Activated T-helper 2 cell treated with anti-CD3 and anti-CD28 coated beads, Interferon-gamma antibody, Interleukin-2, Interleukin-4, amounts not matched to agents 10 μg/mL and 5 μg/mL and 100 μg/mL, durations not matched to agents 14 hours and 24 hours and 36 hours (primary cell): ENCODE data around the gene NCAPG2. TPM values are rescaled to one million over a fixed set of nuclear protein-coding genes. Genes with fewer than 3 reads are reported as not detected.
"Not testable (repeated sequence)": the region's sequence is repeated elsewhere in the genome, so short reads cannot be mapped to it uniquely, and the experiment has no call there.

Source experiments
- DNase-seq: peaks from one replicate; pipeline ENCODE4 v3.0.0; 2021; ENCODE audit warnings: low spot score
- H3K27ac Mint-ChIP-seq: one replicate; pipeline ENCODE4 v1.8.0; 2021; ENCODE audit warnings: mixed read lengths
- H3K27me3 Mint-ChIP-seq: one replicate; pipeline ENCODE4 v1.8.0; 2021; ENCODE audit warnings: low read depth, mixed read lengths
- H3K36me3 Mint-ChIP-seq: one replicate; pipeline ENCODE4 v1.8.0; 2021; ENCODE audit warnings: low read depth, mixed read lengths
- H3K4me1 Mint-ChIP-seq: one replicate; pipeline ENCODE4 v1.8.0; 2021; ENCODE audit warnings: low read depth, mixed read lengths
- H3K4me3 Mint-ChIP-seq: one replicate; pipeline ENCODE4 v1.8.0; 2021; ENCODE audit warnings: low read depth, mild to moderate bottlenecking, moderate library complexity, mixed read lengths
- H3K9me3 Mint-ChIP-seq: one replicate; pipeline ENCODE4 v1.8.0; 2021; ENCODE audit warnings: mixed read lengths
- intact Hi-C: fragments of 100-400 bp; cut with micrococcal nuclease; formaldehyde crosslinking; loops from one replicate; pipeline ENCODE4 v1.15.1; 2023
- total RNA-seq: library from RNA; stranded (reverse); gene quantifications from 2 replicates; pipeline ENCODE4 v1.2.3, GENCODE V29; 2022

NCAPG2 gene
- total RNA-seq, 1 donor from 2014 or later = 94.7 TPM

DNA sequence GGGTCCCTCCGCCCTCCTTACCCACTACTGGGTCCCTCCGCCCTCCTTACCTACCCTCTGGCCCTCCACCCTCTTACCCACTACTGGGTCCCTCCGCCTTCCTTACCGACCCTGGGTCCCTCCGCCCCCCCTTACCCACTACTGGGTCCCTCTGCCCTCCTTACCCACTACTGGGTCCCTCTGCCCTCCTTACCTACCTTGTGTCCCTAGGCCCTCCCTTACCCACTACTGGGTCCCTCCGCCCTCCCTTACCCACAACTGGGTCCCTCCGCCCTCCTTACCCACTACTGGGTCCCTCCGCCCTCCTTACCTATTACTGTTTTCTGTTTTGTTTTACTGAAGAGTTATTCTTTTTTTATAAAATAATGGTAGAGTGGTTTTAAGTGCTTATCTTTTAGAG, 36.5 kb downstream of the NCAPG2 start:
- peaks cover 65% of the 10 kb centered on the region for H3K36me3 Mint-ChIP-seq
- H3K9me3 Mint-ChIP-seq, intact Hi-C loops, H3K27me3 Mint-ChIP-seq, DNase-seq, H3K4me1 Mint-ChIP-seq, H3K4me3 Mint-ChIP-seq, H3K27ac Mint-ChIP-seq: not testable (repeated sequence)

DNA sequence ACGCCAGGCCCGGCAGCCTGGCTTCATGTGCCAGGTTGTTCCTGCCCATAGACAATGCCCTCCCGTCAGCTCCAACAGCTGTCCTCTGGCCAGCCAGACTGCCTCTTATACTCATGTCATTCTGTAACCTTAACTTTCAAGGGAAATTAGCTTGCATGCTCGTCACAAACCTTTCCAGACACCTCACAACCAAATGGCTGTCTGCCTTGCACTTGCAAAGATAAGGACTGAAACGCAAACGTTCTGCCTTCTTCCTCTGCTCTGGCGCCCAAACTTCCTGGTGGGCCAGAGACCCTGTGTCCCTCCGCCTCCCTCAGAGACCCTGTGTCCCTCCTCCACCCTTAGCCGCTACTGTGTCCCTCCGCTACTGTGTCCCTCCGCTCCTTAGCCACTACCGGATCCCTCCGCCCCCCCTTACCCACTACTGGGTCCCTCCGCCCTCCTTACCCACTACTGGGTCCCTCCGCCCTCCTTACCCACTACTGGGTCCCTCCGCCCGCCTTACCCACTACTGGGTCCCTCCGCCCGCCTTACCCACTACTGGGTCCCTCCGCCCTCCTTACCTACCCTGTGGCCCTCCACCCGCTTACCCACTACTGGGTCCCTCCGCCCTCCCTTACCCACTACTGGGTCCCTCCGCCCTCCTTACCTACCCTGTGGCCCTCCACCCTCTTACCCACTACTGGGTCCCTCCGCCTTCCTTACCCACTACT, 37.5 kb downstream of the NCAPG2 start:
- intact Hi-C loops = not testable (repeated sequence)

DNA sequence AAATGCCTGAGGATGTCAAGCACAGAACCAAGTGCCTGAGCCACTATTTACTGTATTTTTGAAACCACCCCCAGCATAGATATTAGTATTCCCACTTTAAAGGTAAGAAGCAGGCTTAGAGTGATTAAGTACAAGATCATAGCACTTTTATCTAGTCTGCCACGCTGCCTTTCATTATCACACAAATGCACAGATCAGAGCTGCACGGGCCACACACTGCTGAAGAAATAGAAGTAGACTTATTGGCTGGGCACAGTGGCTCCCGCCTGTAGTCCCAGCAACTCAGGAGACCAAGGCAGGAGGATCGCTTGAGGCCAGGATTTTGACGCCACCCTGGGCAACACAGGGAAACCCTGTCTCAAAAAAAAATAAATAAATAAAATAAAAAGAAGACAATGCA, 38.2 kb downstream of the NCAPG2 start:
- H3K27ac Mint-ChIP-seq = no peak overlapping the region
- no peaks in the 10 kb centered on the region for H3K27me3 Mint-ChIP-seq
- H3K36me3 Mint-ChIP-seq = peaks cover 67% of the 10 kb centered on the region
- DNase-seq = no peak
- H3K9me3 Mint-ChIP-seq = no peaks in the 10 kb centered on the region
- intact Hi-C loops = no loop called here
- H3K4me3 Mint-ChIP-seq = no peak overlapping the region
- H3K4me1 Mint-ChIP-seq = peaks cover 5% of the 10 kb centered on the region

More for the DNA sequence above, 37.5 kb downstream of the NCAPG2 start:
- not testable (repeated sequence) for DNase-seq, H3K9me3 Mint-ChIP-seq, H3K4me1 Mint-ChIP-seq, H3K27ac Mint-ChIP-seq, H3K4me3 Mint-ChIP-seq, H3K27me3 Mint-ChIP-seq
- peaks cover 66% of the 10 kb centered on the region for H3K36me3 Mint-ChIP-seq

DNA sequence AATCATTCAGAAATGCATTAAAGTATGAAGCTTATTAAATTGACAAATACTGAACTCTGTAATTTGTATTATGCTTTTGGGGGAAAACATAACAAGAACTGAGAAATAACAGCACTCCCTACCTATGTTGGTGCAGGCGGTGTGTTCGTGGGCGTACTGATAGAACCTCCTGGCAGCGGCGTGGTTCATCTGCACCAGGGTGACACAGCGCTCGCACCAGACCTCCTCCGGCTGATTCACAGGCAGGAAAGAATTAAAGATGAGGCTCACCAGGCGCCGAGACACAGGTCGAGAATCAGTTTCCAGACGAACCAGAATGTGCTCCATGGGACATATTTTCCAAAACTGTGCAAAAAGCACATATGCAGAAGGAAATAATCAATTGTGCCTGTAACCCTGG, 40.2 kb downstream of the NCAPG2 start:
- H3K27me3 Mint-ChIP-seq = no peaks in the 10 kb centered on the region
- DNase-seq = no peak
- H3K9me3 Mint-ChIP-seq = no peaks in the 10 kb centered on the region
- intact Hi-C loops = no loop called here
- no peak overlapping the region for H3K27ac Mint-ChIP-seq
- peaks cover 63% of the 10 kb centered on the region for H3K36me3 Mint-ChIP-seq
- H3K4me3 Mint-ChIP-seq = no peak overlapping the region
- H3K4me1 Mint-ChIP-seq = peaks cover 8% of the 10 kb centered on the region

DNA sequence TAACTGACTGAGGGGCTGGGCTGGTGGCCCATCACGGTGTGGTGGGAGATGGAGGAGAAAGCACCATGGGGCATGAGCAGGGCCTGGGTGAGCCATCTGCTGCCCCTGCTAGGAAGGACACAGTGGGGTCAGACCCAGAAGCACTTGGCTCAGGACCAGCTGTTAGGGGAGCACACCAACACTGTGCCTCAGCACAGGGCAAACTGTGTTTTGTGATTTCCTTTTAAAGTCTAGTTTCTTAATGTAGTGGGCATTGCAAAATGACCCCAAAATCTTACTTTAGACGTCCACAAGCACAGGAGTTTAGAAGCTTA, 41.2 kb downstream of the NCAPG2 start:
- Mint-ChIP-seq H3K27ac (peak overlapping the region; percentile 58), H3K4me3 (no peak overlapping the region), H3K9me3 (no peaks in the 10 kb centered on the region), H3K4me1 (peaks cover 8% of the 10 kb centered on the region), H3K27me3 (no peaks in the 10 kb centered on the region), H3K36me3 (peaks cover 58% of the 10 kb centered on the region)
- no peak for DNase-seq
- intact Hi-C loops = no loop called here

DNA sequence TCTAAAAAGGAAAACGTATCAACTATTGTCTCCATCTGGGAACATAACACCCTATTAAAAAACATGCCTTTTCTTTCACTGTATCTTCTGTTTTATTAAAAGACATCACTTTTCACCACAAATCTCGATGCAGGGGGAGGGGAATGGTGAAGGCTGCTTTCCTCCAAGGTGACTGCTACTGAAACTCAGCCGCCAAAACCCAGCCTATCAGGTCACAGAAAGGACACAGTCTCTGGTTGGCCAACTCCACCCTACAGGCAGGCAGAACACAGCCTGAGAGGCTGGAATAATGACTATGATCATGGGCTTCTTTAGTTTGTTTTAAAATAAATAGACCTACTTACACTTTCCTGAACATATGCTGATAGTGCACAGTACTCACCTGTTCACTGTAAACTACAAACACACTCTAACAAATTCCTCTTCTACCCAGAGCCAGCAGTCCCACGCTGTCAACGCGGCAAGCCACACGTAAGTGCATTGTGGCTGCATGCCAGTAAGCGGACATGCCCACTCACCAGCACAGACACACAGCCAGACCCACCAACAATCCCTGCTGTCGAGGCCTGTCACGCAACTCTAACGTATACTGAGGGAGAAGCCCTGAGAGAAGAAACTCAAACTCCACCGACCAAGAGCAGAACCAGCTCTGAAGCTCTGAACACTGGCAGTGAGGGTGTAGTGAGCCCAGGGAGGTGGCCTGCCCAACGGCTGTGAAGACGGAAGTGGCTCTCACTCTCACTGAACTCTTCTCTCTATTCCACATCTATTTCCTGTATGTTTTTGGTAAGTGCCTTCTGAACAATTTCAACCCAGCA, 41.8 kb downstream of the NCAPG2 start:
- no peak overlapping the region for H3K4me3 Mint-ChIP-seq
- H3K27ac Mint-ChIP-seq = peak overlapping the region; percentile 58
- H3K9me3 Mint-ChIP-seq = no peaks in the 10 kb centered on the region
- H3K36me3 Mint-ChIP-seq = peaks cover 62% of the 10 kb centered on the region
- H3K27me3 Mint-ChIP-seq = no peaks in the 10 kb centered on the region
- DNase-seq = no peak
- H3K4me1 Mint-ChIP-seq = peaks cover 13% of the 10 kb centered on the region
- intact Hi-C loops = no loop called here

DNA sequence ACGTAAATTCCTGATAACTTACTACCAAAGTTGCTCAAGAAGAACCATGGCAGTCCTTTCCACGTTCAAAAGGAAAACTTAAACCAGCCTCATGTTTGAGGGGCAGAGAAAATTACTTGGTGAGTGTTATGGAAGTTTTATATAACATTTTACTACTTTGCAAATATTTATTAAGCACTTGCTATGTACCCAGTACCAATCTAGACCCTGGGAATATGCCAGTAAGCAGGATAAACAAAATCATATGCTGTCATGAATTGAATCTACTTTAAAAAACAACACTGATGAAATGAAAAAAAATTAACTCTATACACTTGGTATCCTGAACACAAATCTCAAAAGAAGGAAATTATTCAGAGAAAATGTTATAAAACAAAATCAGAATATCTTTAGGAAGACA, 46.1 kb downstream of the NCAPG2 start:
- Mint-ChIP-seq H3K36me3 (peaks cover 74% of the 10 kb centered on the region), H3K27ac (peak overlapping the region; percentile 8), H3K4me3 (no peak overlapping the region), H3K4me1 (peaks cover 25% of the 10 kb centered on the region), H3K9me3 (no peaks in the 10 kb centered on the region), H3K27me3 (no peaks in the 10 kb centered on the region)
- no peak for DNase-seq
- intact Hi-C loops = loop anchor here (5.0 to 10.0 kb wide), 2 partner anchors 164 to 316 kb away; no protein-coding TSS in a partner anchor

DNA sequence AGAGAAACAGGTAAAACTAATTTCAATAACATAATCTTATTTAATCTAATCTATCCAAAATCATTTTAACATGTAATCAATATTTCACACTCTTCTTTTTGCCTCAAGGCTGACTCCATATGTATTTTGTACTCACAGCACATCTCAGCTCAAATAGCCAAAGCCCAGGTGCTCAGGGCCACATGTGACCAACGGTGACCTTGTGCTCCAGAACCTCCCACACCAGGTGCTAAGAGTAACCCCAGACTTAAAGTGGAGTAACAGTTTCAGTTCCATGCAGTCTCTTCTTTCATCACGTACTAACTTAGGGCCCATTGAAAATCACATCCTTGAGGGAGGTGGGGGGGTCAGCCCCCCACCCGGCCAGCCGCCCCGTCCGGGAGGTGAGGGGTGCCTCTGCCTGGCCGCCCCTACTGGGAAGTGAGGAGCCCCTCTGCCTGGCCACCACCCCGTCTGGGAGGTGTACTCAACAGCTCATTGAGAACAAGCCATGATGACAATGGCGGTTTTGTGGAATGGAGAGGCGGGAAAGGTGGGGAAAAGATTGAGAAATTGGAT, 47.3 kb downstream of the NCAPG2 start:
- Mint-ChIP-seq H3K4me3 (no peak overlapping the region), H3K27ac (peak overlapping the region; percentile 83), H3K36me3 (peaks cover 69% of the 10 kb centered on the region), H3K27me3 (no peaks in the 10 kb centered on the region), H3K4me1 (peaks cover 25% of the 10 kb centered on the region), H3K9me3 (no peaks in the 10 kb centered on the region)
- intact Hi-C loops = loop anchor here (2.0 to 10.0 kb wide), 4 partner anchors 48 to 396 kb away; partner anchors contain the start of gene NCAPG2
- DNase-seq = no peak

DNA sequence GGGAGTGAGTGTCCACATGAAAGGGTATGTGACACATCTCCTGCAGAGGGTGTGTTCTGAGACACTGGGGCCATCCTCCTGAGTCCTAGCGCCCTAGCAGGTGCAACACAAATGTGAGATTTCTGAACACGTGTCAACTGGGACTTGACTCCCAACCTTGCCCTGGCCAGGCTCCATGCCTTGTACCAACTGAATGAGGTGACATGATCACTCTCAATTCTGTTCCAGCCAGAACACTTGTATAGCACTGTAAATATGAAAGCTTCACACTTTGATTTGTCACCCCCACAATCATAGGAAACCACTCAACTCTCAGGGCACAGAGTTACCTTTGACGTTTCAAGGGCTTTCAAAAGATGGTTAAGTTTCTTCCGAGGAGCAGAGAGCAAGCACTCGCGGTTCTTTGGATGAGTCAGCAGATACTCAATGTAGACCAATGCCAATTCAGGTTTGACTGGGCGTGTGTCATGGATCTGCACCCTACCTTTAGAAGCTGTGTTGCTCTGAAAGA, 48.6 kb downstream of the NCAPG2 start:
- peak; percentile 66 for DNase-seq
- H3K4me1 Mint-ChIP-seq = peaks cover 31% of the 10 kb centered on the region
- H3K36me3 Mint-ChIP-seq = peaks cover 71% of the 10 kb centered on the region
- no peaks in the 10 kb centered on the region for H3K27me3 Mint-ChIP-seq
- peak overlapping the region; percentile 88 for H3K27ac Mint-ChIP-seq
- no peaks in the 10 kb centered on the region for H3K9me3 Mint-ChIP-seq
- no peak overlapping the region for H3K4me3 Mint-ChIP-seq
- intact Hi-C loops = loop anchor here (2.0 to 10.0 kb wide), 4 partner anchors 49 to 397 kb away; partner anchors contain the start of gene NCAPG2

DNA sequence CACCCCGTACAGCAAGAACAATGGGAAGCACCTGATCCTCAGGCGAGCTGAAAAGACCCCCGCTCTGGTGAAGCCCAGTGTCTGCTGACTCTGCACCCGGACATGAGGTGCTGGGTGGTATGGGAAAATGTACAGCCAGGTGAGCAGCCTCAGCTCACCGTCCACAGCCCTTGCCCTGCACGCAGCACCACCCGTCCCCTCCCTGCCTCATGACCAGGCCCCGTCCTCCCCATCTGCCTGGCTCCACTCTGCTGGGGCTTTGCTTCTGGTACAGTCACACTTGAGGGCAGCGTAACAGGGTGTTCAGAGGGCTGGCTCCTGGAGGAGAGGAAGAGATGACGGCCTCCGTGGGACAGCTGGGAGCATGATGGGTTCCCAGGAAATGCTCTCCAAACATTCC, 49.1 kb downstream of the NCAPG2 start:
- H3K36me3 Mint-ChIP-seq = peaks cover 71% of the 10 kb centered on the region
- peak overlapping the region; percentile 76 for H3K27ac Mint-ChIP-seq

DNA sequence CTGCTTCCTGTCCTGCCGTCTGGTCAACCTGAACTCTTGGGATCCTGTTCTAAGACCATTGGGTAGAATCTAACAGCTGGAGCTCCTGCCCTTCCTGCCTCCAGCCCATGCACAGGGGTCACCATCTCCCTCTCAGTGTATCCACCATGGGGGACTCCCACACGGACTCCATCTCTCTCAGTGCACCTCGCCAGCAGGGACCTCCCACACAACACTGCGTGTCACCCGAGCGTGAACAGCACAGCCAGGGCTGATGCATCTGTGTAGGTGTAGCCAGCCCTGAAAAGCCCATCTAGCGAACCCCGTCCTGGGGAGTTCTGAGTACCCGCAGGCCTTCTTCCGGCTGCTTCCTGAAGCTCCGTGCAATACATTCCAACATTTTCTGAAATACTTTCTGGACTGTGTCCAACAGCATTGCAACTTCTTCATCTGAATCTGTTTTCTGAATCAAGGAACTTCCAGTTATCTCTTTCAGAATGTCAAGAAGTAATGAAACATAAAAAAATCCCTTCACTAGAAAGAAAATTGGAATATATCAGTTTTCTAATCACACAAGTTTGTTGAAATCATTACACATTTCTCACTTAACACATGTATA, 52.5 kb downstream of the NCAPG2 start:
- DNase-seq = no peak
- intact Hi-C loops = loop anchor here (10.0 kb wide), 1 partner anchor 323 kb away; no protein-coding TSS in a partner anchor
- H3K27me3 Mint-ChIP-seq = no peaks in the 10 kb centered on the region
- H3K4me1 Mint-ChIP-seq = peaks cover 23% of the 10 kb centered on the region
- peaks cover 86% of the 10 kb centered on the region for H3K36me3 Mint-ChIP-seq
- peak overlapping the region; percentile 9 for H3K27ac Mint-ChIP-seq
- H3K4me3 Mint-ChIP-seq = no peak overlapping the region
- H3K9me3 Mint-ChIP-seq = no peaks in the 10 kb centered on the region

More for the DNA sequence above, 49.1 kb downstream of the NCAPG2 start:
- no peak overlapping the region for H3K4me3 Mint-ChIP-seq
- DNase-seq = no peak
- no peaks in the 10 kb centered on the region for H3K27me3 Mint-ChIP-seq
- peaks cover 30% of the 10 kb centered on the region for H3K4me1 Mint-ChIP-seq
- intact Hi-C loops = loop anchor here (5.0 to 10.0 kb wide), 2 partner anchors 167 to 319 kb away; no protein-coding TSS in a partner anchor
- H3K9me3 Mint-ChIP-seq = no peaks in the 10 kb centered on the region

DNA sequence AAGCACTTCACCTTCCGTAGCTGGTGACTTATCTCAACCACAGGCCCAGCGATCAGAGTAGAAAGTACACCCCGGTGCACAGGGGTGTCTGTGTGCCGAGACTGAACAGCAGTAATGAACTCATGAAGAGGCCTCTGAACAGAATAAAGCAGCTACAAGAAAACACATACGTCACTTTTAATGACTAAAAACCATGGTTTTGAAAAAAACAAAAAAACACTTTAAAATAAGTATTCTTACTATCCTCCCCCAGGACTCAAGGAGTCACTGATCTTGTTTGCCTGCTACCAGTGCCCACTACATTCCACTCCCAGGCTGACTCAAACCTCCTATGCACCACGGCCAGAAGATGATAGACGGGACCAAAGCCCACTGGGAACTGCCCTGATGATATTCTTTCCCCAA, 53.8 kb downstream of the NCAPG2 start:
- H3K4me1 Mint-ChIP-seq = peaks cover 12% of the 10 kb centered on the region
- H3K9me3 Mint-ChIP-seq = no peaks in the 10 kb centered on the region
- DNase-seq = no peak
- no peak overlapping the region for H3K4me3 Mint-ChIP-seq
- peak overlapping the region; percentile 84 for H3K27ac Mint-ChIP-seq
- peaks cover 79% of the 10 kb centered on the region for H3K36me3 Mint-ChIP-seq
- intact Hi-C loops = loop anchor here (10.0 kb wide), 1 partner anchor 324 kb away; no protein-coding TSS in a partner anchor
- no peaks in the 10 kb centered on the region for H3K27me3 Mint-ChIP-seq
